Smooth muscle cell (in vitro differentiated cells): ENCODE results near the gene MGA. TPM values are rescaled to one million over a fixed set of nuclear protein-coding genes. Genes with fewer than 3 reads are reported as not detected.

Source experiments
- DNase-seq: peaks from one replicate; lab custom pipeline; 2025; ENCODE audit not compliant: unreplicated experiment; lab: John Stamatoyannopoulos, UW
- H2AFZ ChIP-seq: fragments of 200-600 bp; sonication (generic); 2 replicates; pipeline ENCODE4 v1.6.0; 2016; ENCODE audit warnings: antibody characterized with exemption, low read depth, mild to moderate bottlenecking
- H3F3A ChIP-seq: fragments of 200-600 bp; sonication (generic); 2 replicates; pipeline ENCODE4 v1.6.0; 2017; ENCODE audit warnings: antibody characterized with exemption, low read depth
- H3K27ac ChIP-seq: fragments of 200-600 bp; sonication (generic); 2 replicates; pipeline ENCODE4 v1.5.1; 2016; ENCODE audit warnings: low read depth, mild to moderate bottlenecking
- H3K27me3 ChIP-seq: fragments of 200-600 bp; sonication (generic); 2 replicates; pipeline ENCODE4 v1.6.1; 2016; ENCODE audit warnings: low read depth, mild to moderate bottlenecking
- H3K36me3 ChIP-seq: fragments of 200-600 bp; sonication (generic); 2 replicates; pipeline ENCODE4 v1.5.1; 2016; ENCODE audit warnings: low read depth
- H3K4me1 ChIP-seq: fragments of 200-600 bp; sonication (generic); 2 replicates; pipeline ENCODE4 v1.5.1; 2016; ENCODE audit warnings: low read depth
- H3K4me2 ChIP-seq: fragments of 200-600 bp; sonication (generic); 2 replicates; pipeline ENCODE4 v1.6.0; 2016; ENCODE audit warnings: mild to moderate bottlenecking
- H3K4me3 ChIP-seq: fragments of 200-600 bp; sonication (generic); 2 replicates; pipeline ENCODE4 v1.5.1; 2016; ENCODE audit warnings: mild to moderate bottlenecking
- H3K79me2 ChIP-seq: fragments of 200-600 bp; sonication (generic); 2 replicates; pipeline ENCODE4 v1.6.0; 2016; ENCODE audit warnings: low read depth, mild to moderate bottlenecking
- H3K9ac ChIP-seq: fragments of 200-600 bp; sonication (generic); 2 replicates; pipeline ENCODE4 v1.6.0; 2016; ENCODE audit warnings: low read depth
- H3K9me3 ChIP-seq: fragments of 200-600 bp; sonication (generic); replicated peaks from 2 replicates; pipeline ENCODE4 v1.5.1; 2016; ENCODE audit warnings: low read depth
- H4K20me1 ChIP-seq: fragments of 200-600 bp; sonication (generic); 2 replicates; pipeline ENCODE4 v1.6.0; 2016; ENCODE audit warnings: low read depth
- WGBS: methylation state at CpG from one replicate; pipeline ENCODE4 v1.1.7; 2016; ENCODE audit warnings: low lambda C conversion rate; 5-methylcytosine and 5-hydroxymethylcytosine counted together
- polyA plus RNA-seq: library from polyadenylated mRNA; unstranded; fragments of >200 nt; fragmentation: Nextera tagmentation; extraction: Ambion mirVana; gene quantifications from 2 replicates; pipeline ENCODE4 v1.2.1, GENCODE V29; 2016
- total RNA-seq: library from RNA; depleted of rRNA; stranded (reverse); fragments of >200 nt; gene quantifications from 2 replicates; pipeline ENCODE4 v1.2.3, GENCODE V29; 2014
- TF ChIP-seq, protein P1 (sequence below): fragments of 200-600 bp; sonication (generic); IDR thresholded peaks from 2 replicates; pipeline ENCODE4 v1.5.1; 2017; ENCODE audit warnings: borderline replicate concordance, mild to moderate bottlenecking, antibody characterized with exemption; ENCODE audit not compliant: insufficient read depth, poor library complexity, severe bottlenecking

The MGA gene
- total and polyA plus RNA-seq, 2 experiments from 2014 or later, result 5.5 to 52.9 TPM

DNA sequence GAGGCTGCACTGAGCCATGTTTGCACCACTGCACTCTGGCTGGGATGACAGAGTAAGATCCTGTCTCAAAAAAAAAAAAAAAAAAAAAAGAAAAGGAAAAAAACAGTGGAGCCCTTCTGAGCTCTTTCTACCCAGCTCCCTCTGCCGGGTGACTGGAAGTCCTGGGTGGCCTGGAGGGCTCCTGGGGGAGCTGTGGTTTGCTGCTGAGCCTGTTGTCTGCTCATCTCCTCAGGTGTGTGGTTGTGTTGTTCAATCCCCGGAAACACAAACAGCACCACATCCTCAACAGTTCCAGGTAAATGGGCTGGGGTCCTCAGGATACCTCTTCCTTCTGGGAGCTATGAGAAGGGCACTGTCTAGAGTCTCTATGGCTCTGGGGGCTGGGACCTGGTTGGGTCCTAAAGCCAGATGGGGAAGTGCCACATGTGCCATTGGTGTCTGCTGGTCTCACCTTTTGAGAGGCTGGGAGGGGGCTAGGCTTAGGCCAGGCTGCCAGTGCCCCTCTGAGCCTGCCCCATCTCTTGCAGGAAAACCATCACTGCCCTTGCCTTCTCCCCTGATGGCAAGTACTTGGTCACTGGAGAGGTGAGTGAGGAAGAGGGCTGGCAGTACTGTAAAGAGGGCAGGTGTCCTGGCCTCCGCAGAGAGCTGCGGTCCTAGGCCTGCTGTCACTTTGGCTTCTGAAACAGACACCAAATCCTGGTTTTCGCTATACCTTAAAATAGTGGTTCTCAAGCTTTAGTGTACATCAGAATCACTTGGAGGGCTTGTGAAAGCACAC lies 150.6 kb downstream of the MGA start:
- no peak overlapping the region for H3K4me3 ChIP-seq
- H3K27ac ChIP-seq, result no peak overlapping the region
- H3K9me3 ChIP-seq, result no peaks in the 10 kb centered on the region
- WGBS, result 90% methylated on average over 5 of the region's 5 CpGs
- H3K4me2 ChIP-seq, result no peak overlapping the region
- H3K27me3 ChIP-seq, result no peaks in the 10 kb centered on the region
- H3F3A ChIP-seq, result no peaks in the 10 kb centered on the region
- no peak overlapping the region for H2AFZ ChIP-seq
- H3K9ac ChIP-seq, result no peak overlapping the region
- peaks cover 6% of the 10 kb centered on the region for H3K79me2 ChIP-seq
- peaks cover 1% of the 10 kb centered on the region for H3K36me3 ChIP-seq
- TF ChIP-seq, protein P1, sequence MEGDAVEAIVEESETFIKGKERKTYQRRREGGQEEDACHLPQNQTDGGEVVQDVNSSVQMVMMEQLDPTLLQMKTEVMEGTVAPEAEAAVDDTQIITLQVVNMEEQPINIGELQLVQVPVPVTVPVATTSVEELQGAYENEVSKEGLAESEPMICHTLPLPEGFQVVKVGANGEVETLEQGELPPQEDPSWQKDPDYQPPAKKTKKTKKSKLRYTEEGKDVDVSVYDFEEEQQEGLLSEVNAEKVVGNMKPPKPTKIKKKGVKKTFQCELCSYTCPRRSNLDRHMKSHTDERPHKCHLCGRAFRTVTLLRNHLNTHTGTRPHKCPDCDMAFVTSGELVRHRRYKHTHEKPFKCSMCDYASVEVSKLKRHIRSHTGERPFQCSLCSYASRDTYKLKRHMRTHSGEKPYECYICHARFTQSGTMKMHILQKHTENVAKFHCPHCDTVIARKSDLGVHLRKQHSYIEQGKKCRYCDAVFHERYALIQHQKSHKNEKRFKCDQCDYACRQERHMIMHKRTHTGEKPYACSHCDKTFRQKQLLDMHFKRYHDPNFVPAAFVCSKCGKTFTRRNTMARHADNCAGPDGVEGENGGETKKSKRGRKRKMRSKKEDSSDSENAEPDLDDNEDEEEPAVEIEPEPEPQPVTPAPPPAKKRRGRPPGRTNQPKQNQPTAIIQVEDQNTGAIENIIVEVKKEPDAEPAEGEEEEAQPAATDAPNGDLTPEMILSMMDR, result no peak
- H3K4me1 ChIP-seq, result no peaks in the 10 kb centered on the region
- DNase-seq, result no peak
- peaks cover 21% of the 10 kb centered on the region for H4K20me1 ChIP-seq

DNA sequence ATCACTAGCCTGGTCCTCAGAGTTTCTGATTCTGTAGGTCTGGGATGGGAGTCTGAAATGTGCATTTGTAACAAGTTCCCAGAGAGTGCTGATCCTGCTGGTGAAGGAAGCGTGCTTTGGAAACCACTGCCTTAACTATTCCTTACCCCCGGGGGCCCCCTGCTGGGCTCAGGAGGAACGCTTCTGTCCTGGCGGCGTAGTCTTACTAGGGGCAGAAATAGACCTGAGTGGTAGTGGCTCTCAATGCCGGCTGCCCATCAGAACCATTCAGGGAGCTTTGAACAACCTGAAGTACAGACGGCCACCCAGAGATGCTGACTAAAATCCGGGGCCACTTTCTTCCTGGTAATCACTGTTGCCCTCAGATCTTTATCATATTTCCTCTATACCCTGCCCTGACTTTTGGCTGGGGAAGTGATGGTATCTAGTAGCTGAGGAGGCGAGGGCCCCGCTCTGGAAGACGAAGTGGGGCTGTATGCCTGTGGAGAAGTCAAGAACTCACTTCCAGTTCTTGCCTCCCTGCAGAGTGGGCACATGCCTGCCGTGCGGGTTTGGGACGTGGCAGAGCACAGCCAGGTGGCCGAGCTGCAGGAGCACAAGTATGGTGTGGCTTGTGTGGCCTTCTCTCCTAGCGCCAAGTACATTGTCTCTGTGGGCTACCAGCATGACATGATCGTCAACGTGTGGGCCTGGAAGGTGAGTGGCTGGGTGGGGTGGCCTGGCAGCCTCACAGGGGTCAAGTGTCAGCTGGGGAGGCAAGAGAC lies 151.4 kb downstream of the MGA start:
- peaks cover 6% of the 10 kb centered on the region for H3K79me2 ChIP-seq
- 58% methylated on average over 18 of the region's 18 CpGs for WGBS

DNA sequence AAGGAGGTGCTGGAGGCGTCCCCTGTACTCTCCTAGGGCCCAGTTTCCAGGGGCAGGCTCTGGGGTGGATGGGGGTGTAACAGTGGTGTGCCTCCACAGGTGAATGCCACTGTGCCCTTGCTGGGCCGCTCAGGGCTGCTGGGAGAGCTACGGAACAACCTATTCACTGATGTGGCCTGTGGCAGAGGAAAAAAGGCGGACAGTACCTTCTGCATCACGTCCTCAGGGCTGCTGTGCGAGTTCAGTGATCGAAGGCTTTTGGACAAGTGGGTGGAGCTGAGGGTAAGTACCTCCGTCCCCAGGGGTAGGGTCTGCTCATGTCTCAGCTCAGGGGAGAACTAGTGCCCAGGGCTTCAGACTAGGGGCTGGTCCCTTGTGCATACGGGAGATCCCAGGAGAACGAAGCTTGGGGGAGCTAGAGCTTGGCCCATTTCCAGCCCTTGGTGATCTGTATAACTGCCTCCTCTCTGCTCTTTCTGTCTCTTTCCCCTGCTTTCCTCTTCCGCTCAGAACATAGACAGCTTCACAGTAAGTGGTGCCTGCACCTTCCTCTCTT lies 152.7 kb downstream of the MGA start:
- no peak overlapping the region for H2AFZ ChIP-seq
- H3K9ac ChIP-seq, result no peak overlapping the region
- no peak for DNase-seq
- H3K4me1 ChIP-seq, result no peaks in the 10 kb centered on the region
- no peak overlapping the region for H3K27ac ChIP-seq
- 96% methylated on average over 11 of the region's 11 CpGs for WGBS
- no peaks in the 10 kb centered on the region for H3K27me3 ChIP-seq
- no peaks in the 10 kb centered on the region for H3K9me3 ChIP-seq
- H3K4me3 ChIP-seq, result no peak overlapping the region
- H4K20me1 ChIP-seq, result peaks cover 12% of the 10 kb centered on the region
- no peak overlapping the region for H3K4me2 ChIP-seq
- no peaks in the 10 kb centered on the region for H3F3A ChIP-seq
- TF ChIP-seq, protein P1, result no peak
- peaks cover 4% of the 10 kb centered on the region for H3K36me3 ChIP-seq
- peaks cover 6% of the 10 kb centered on the region for H3K79me2 ChIP-seq

More for the DNA sequence above, 151.4 kb downstream of the MGA start:
- Histone ChIP-seq H3K4me3 (no peak overlapping the region), H3F3A (no peaks in the 10 kb centered on the region), H3K9ac (no peak overlapping the region), H2AFZ (no peak overlapping the region), H4K20me1 (peaks cover 20% of the 10 kb centered on the region), H3K36me3 (peaks cover 4% of the 10 kb centered on the region), H3K4me2 (no peak overlapping the region), H3K4me1 (no peaks in the 10 kb centered on the region), H3K9me3 (no peaks in the 10 kb centered on the region), H3K27ac (no peak overlapping the region), H3K27me3 (no peaks in the 10 kb centered on the region)
- peak; percentile 35 for DNase-seq
- TF ChIP-seq, protein P1, result peak; percentile 83
